ENCODE data around the gene ZNF766. TPM values are rescaled to one million over a fixed set of nuclear protein-coding genes. Genes with fewer than 3 reads are reported as not detected.

Gene ZNF766
- total RNA-seq, 1 experiment from 2014 or later: 19.6 TPM

- H3K4me3 ChIP-seq (ENCODE audit: low read depth, low read length, poor library complexity, severe bottlenecking): no peak overlapping the region
- H3K36me3 ChIP-seq (ENCODE audit: insufficient read depth, low read length, poor library complexity, severe bottlenecking): peaks cover 40% of the 10 kb centered on the region
- POLR2A ChIA-PET (ENCODE audit: low non-redundant PET): no interaction called here
- no peak overlapping the region for H3K27ac ChIP-seq (ENCODE audit: low read depth, low read length, poor library complexity, severe bottlenecking)
- no TSS peak for BruUV-seq (replicated peaks)
- no peaks in the 10 kb centered on the region for H3K4me1 ChIP-seq (ENCODE audit: insufficient read depth, low read length, poor library complexity, severe bottlenecking)
- CTCF ChIA-PET: no interaction called here
- no peaks in the 10 kb centered on the region for H3K27me3 ChIP-seq (replicated peaks; ENCODE audit: insufficient read depth, low read depth, low read length, poor library complexity)
- TF ChIP-seq EZH2 (IDR thresholded peaks at IDR 0.05; ENCODE audit: borderline replicate concordance, low read depth, low read length, poor library complexity, severe bottlenecking): no peak
- no peak for TF ChIP-seq CTCF (conservative IDR thresholded peaks at IDR 0.05; ENCODE audit: low read depth, low read length)
- intact Hi-C loops (cut with micrococcal nuclease; ENCODE audit: unreplicated experiment): no loop called here
- DNase-seq (ENCODE audit: low spot score): peak; percentile 11
- peaks cover 36% of the 10 kb centered on the region for H3K9me3 ChIP-seq (ENCODE audit: low read depth, low read length, poor library complexity, severe bottlenecking)
Measured at GRCh38 chr19:52307275-52307674, 37.9 kb downstream of the ZNF766 start.

DNA sequence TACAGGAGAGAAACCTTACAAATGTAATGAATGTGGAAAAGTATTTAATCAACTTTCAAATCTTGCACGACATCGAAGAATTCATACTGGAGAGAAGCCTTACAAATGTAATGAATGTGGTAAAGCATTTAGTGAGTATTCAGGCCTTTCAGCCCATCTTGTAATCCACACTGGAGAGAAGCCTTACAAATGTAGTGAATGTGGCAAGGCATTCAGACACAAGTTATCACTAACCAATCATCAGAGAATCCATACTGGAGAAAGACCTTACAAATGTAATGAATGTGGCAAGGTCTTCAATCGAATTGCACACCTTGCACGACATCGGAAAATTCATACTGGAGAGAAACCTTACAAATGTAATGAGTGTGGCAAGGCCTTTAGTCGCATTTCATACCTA, 53.0 kb downstream of the ZNF766 start:
- POLR2A ChIA-PET (ENCODE audit: low non-redundant PET): no interaction called here

DNA sequence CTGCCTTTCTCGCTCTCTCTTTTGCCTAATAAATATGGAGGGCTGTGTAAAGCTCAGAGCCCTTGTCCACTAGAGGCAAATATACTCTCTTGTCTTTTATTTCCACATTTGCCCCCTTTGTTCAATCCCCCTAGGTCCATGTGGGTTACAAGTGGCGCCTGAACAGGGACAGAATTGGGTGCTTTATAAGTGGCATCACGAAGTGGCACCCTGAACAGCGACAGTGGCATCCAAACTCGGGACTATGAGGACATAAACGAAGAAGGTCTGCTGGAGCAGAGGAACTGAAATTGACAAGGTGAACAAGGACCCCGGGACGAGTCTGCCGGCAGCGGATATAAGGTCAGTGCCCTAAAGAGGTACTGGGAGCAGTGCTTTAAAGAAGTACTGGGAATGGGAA, 62.4 kb downstream of the ZNF766 start:
- H3K36me3 ChIP-seq (ENCODE audit: insufficient read depth, low read length, poor library complexity, severe bottlenecking): no peaks in the 10 kb centered on the region
- POLR2A ChIA-PET (ENCODE audit: low non-redundant PET): no interaction called here
- no TSS peak for BruUV-seq (replicated peaks)
- no peak for TF ChIP-seq EZH2 (IDR thresholded peaks at IDR 0.05; ENCODE audit: borderline replicate concordance, low read depth, low read length, poor library complexity, severe bottlenecking)
- no peak for TF ChIP-seq CTCF (conservative IDR thresholded peaks at IDR 0.05; ENCODE audit: low read depth, low read length)
- peaks cover 44% of the 10 kb centered on the region for H3K9me3 ChIP-seq (ENCODE audit: low read depth, low read length, poor library complexity, severe bottlenecking)
- H3K4me3 ChIP-seq (ENCODE audit: low read depth, low read length, poor library complexity, severe bottlenecking): no peak overlapping the region
- intact Hi-C loops (cut with micrococcal nuclease; ENCODE audit: unreplicated experiment): no loop called here
- CTCF ChIA-PET: no interaction called here
- H3K27me3 ChIP-seq (replicated peaks; ENCODE audit: insufficient read depth, low read depth, low read length, poor library complexity): no peaks in the 10 kb centered on the region
- no peak overlapping the region for H3K27ac ChIP-seq (ENCODE audit: low read depth, low read length, poor library complexity, severe bottlenecking)
- no peaks in the 10 kb centered on the region for H3K4me1 ChIP-seq (ENCODE audit: insufficient read depth, low read length, poor library complexity, severe bottlenecking)
- DNase-seq (ENCODE audit: low spot score): no peak

More for the DNA sequence above, 53.0 kb downstream of the ZNF766 start:
- Histone ChIP-seq H3K9me3 (ENCODE audit: low read depth, low read length, poor library complexity, severe bottlenecking) (peaks cover 94% of the 10 kb centered on the region), H3K27ac (ENCODE audit: low read depth, low read length, poor library complexity, severe bottlenecking) (no peak overlapping the region), H3K36me3 (ENCODE audit: insufficient read depth, low read length, poor library complexity, severe bottlenecking) (peaks cover 66% of the 10 kb centered on the region), H3K4me3 (ENCODE audit: low read depth, low read length, poor library complexity, severe bottlenecking) (no peak overlapping the region), H3K27me3 (replicated peaks; ENCODE audit: insufficient read depth, low read depth, low read length, poor library complexity) (no peaks in the 10 kb centered on the region), H3K4me1 (ENCODE audit: insufficient read depth, low read length, poor library complexity, severe bottlenecking) (no peaks in the 10 kb centered on the region)
- no peak for DNase-seq (ENCODE audit: low spot score)
- CTCF ChIA-PET: no interaction called here
- intact Hi-C loops (cut with micrococcal nuclease; ENCODE audit: unreplicated experiment): no loop called here
- no TSS peak for BruUV-seq (replicated peaks)
- TF ChIP-seq CTCF (conservative IDR thresholded peaks at IDR 0.05; ENCODE audit: low read depth, low read length) (no peak), EZH2 (IDR thresholded peaks at IDR 0.05; ENCODE audit: borderline replicate concordance, low read depth, low read length, poor library complexity, severe bottlenecking) (no peak)
